Stimulated activated CD8-positive, alpha-beta memory T cell treated with anti-CD3 and anti-CD28 coated beads, Interleukin-12 subunit alpha, Interleukin-12 subunit beta, amount 100 ng/mL, for 4 hours (primary cell): ENCODE results near the gene FOLR2.

Experiments used
- DNase-seq: peaks from one replicate; pipeline ENCODE4 v3.0.0-alpha.2; 2020; ENCODE audit warnings: low read depth

The FOLR2 gene

GRCh38 chr11:72267956-72268617 is 51.5 kb downstream of the FOLR2 start:
- no peak for DNase-seq
